ENCODE measurements around the gene EMB. TPM values are rescaled to one million over a fixed set of nuclear protein-coding genes. Genes with fewer than 3 reads are reported as not detected.
"Not testable (repeated sequence)": the region's sequence is repeated elsewhere in the genome, so short reads cannot be mapped to it uniquely, and the experiment has no call there.

The EMB gene
- total RNA-seq, 6 experiments from 2014 or later: 0.74 to 3.0 (median 2.0) TPM

- TF ChIP-seq CTCF (IDR thresholded peaks at IDR 0.05) (no peak), POLR2A (IDR thresholded peaks at IDR 0.05) (no peak)
- ATAC-seq: peak in 3 of 4 donors; percentile 23 to 31 (median 28)
- Histone ChIP-seq H3K27ac (no peak overlapping the region), H3K9me3 (no peaks in the 10 kb centered on the region), H3K4me1 (no peaks in the 10 kb centered on the region), H3K4me3 (no peak overlapping the region), H3K27me3 (peaks cover 0 to 8% of the 10 kb centered on the region in 2 donors), H3K36me3 (no peaks in the 10 kb centered on the region)
- intact Hi-C loops (cut with DNase I): no loop called here
- no peak for DNase-seq
- WGBS (ENCODE audit: insufficient coverage, low coverage, low lambda C conversion rate, missing lambda C conversion rate): 30% methylated on average over 6 of the region's 6 CpGs
These were observed 4.3 kb upstream of the EMB start for GRCh38 chr5:50445296-50445949.

DNA sequence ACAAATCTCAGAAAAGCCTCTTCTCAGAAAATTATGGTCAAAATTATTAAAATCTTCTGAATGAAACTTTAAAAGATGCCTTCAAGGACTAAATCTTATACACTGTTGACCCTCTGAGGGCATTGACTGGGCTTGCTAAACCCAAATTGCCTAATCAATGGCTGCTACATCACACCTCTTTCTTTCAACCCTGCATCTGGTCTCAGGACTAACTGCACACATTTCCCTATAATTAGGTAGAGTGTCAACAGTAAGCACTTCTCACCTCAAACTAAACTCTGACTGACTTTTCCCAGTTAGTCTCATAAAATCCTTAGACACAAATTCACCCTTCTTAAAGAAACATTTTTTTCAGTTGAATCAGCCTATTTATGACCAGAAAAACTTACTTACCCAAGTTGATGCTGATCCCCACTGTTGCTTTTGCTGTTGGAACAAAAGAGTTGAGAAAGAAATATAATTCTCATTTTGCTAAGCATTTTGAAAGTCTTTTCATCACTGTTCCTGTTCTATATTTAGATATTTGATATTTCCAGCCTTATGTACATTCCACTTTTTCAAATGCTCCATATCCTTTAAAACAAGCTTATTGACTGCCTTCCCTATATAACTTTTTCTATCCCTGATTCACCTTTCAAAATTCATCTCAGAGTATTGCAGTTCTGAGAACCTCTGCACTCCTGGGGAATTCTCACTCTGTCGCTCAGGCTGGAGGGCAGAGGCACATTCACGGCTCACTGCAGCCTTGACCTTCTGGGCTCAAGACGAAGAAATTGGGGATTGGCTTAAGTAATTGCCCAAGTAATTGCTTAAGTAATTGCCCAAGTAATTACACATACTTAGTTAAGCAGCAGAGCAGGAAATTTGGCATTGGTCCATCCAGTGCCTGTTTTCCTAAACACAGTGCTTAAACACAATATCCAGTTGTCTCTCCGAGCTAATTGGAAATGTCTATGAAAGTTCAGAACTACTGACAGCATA, 1.8 kb upstream of the EMB start:
- H3K27ac ChIP-seq; H3K4me3 ChIP-seq; H3K4me1 ChIP-seq; H3K9me3 ChIP-seq; intact Hi-C loops (cut with DNase I); H3K27me3 ChIP-seq; ATAC-seq; DNase-seq; H3K36me3 ChIP-seq: not testable (repeated sequence)
- WGBS (ENCODE audit: insufficient coverage, low coverage, low lambda C conversion rate, missing lambda C conversion rate): 27% methylated on average over 3 of the region's 4 CpGs

GRCh38 chr5:50441493-50441955, 436 bp upstream of the EMB start:
- DNase-seq: no peak
- intact Hi-C loops (cut with DNase I): no loop called here
- no peaks in the 10 kb centered on the region for H3K36me3 ChIP-seq
- H3K4me3 ChIP-seq: peak overlapping the region in 1 of 3 donors; percentile 48
- peaks cover 0 to 8% of the 10 kb centered on the region in 2 donors for H3K27me3 ChIP-seq
- ATAC-seq: no peak
- no peaks in the 10 kb centered on the region for H3K4me1 ChIP-seq
- H3K9me3 ChIP-seq: no peaks in the 10 kb centered on the region
- TF ChIP-seq POLR2A (IDR thresholded peaks at IDR 0.05) (no peak), CTCF (IDR thresholded peaks at IDR 0.05) (no peak)
- WGBS (ENCODE audit: insufficient coverage, low coverage, low lambda C conversion rate, missing lambda C conversion rate): 4% methylated on average over 7 of the region's 9 CpGs
- H3K27ac ChIP-seq: peak overlapping the region in 1 of 3 donors; percentile 47

DNA sequence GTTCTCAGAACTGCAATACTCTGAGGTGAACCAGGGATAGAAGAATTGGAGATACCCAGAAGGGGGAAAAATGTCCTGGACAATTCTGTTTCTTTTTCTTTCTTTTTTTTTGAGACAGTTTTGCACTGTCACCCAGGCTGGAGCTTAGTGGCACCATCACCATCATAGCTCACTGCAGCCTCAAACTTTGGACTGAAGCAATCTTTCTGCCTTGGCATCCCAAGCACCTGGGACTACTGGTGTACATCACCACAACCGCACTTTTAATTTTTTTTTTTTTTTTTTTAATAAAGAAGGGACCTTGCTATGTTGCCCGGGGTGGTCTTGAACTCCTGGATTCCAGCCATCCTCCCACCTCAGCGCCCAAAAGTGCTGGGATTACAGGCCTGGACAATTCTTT, 1.9 kb downstream of the EMB start:
- no peaks in the 10 kb centered on the region for H3K36me3 ChIP-seq
- TF ChIP-seq CTCF (IDR thresholded peaks at IDR 0.05) (no peak), POLR2A (IDR thresholded peaks at IDR 0.05) (no peak)
- no peaks in the 10 kb centered on the region for H3K9me3 ChIP-seq
- DNase-seq (no peak), ATAC-seq (no peak)
- no peaks in the 10 kb centered on the region for H3K4me1 ChIP-seq
- peaks cover 0 to 8% of the 10 kb centered on the region in 2 donors for H3K27me3 ChIP-seq
- no peak overlapping the region for H3K4me3 ChIP-seq
- intact Hi-C loops (cut with DNase I): no loop called here
- WGBS (ENCODE audit: insufficient coverage, low coverage, low lambda C conversion rate, missing lambda C conversion rate): 27% methylated on average over 3 of the region's 3 CpGs
- no peak overlapping the region for H3K27ac ChIP-seq

- intact Hi-C loops (cut with DNase I); H3K4me1 ChIP-seq; H3K4me3 ChIP-seq; H3K27ac ChIP-seq; DNase-seq; ATAC-seq; H3K27me3 ChIP-seq; H3K9me3 ChIP-seq; H3K36me3 ChIP-seq: not testable (repeated sequence)
- 0% methylated on average over 2 of the region's 3 CpGs for WGBS (ENCODE audit: insufficient coverage, low coverage, low lambda C conversion rate, missing lambda C conversion rate)
These were observed 3.0 kb downstream of the EMB start for GRCh38 chr5:50438060-50438459.
